ENCODE data around the gene CACFD1.

Gene CACFD1

GRCh38 chr9:133493845-133494540 is 34.2 kb downstream of the CACFD1 start:
- no peak overlapping the region for H3K27ac ChIP-seq (ENCODE audit: low read depth, low read length)
- peaks cover 7% of the 10 kb centered on the region; the same call in 1 of the 2 replicates for H3K27me3 ChIP-seq (ENCODE audit: control insufficient read depth, low read length)
- no peaks in the 10 kb centered on the region for H3K4me1 ChIP-seq (ENCODE audit: control insufficient read depth, low read length)
- H3K36me3 ChIP-seq (ENCODE audit: control insufficient read depth, low read length): no peaks in the 10 kb centered on the region
- no peaks in the 10 kb centered on the region for H4K20me1 ChIP-seq (ENCODE audit: control insufficient read depth, insufficient read depth, low read depth, low read length)
- no peaks in the 10 kb centered on the region for H3K79me2 ChIP-seq (ENCODE audit: control insufficient read depth, low read length)
- H3K9me2 ChIP-seq (replicated peaks; ENCODE audit: control insufficient read depth, low read length): no peaks in the 10 kb centered on the region
- H3K9me3 ChIP-seq (ENCODE audit: control insufficient read depth, insufficient read depth, low read length): no peaks in the 10 kb centered on the region
- TF ChIP-seq CTCF (IDR thresholded peaks at IDR 0.05; ENCODE audit: low read depth, low read length, poor library complexity, severe bottlenecking): no peak
- H3F3A ChIP-seq (ENCODE audit: control insufficient read depth, insufficient read depth): no peaks in the 10 kb centered on the region
- no peak overlapping the region for H3K4me3 ChIP-seq (ENCODE audit: low read length)
- no peak overlapping the region for H3K4me2 ChIP-seq (ENCODE audit: low read length)

- Histone ChIP-seq H3K36me3 (ENCODE audit: control insufficient read depth, low read length) (no peaks in the 10 kb centered on the region), H3K27me3 (ENCODE audit: control insufficient read depth, low read length) (peaks cover 4% of the 10 kb centered on the region; the same call in 1 of the 2 replicates), H3K4me3 (ENCODE audit: low read length) (no peak overlapping the region), H3K4me1 (ENCODE audit: control insufficient read depth, low read length) (no peaks in the 10 kb centered on the region), H3K4me2 (ENCODE audit: low read length) (no peak overlapping the region), H3K27ac (ENCODE audit: low read depth, low read length) (no peak overlapping the region), H3K79me2 (ENCODE audit: control insufficient read depth, low read length) (no peaks in the 10 kb centered on the region), H3F3A (ENCODE audit: control insufficient read depth, insufficient read depth) (no peaks in the 10 kb centered on the region), H3K9me2 (replicated peaks; ENCODE audit: control insufficient read depth, low read length) (no peaks in the 10 kb centered on the region), H4K20me1 (ENCODE audit: control insufficient read depth, insufficient read depth, low read depth, low read length) (no peaks in the 10 kb centered on the region), H3K9me3 (ENCODE audit: control insufficient read depth, insufficient read depth, low read length) (no peaks in the 10 kb centered on the region)
- TF ChIP-seq EZH2phosphoT487 (IDR thresholded peaks at IDR 0.05; ENCODE audit: borderline replicate concordance, low read length): no peak
- TF ChIP-seq CTCF (IDR thresholded peaks at IDR 0.05; ENCODE audit: low read depth, low read length, poor library complexity, severe bottlenecking): no peak
Measured at GRCh38 chr9:133494636-133495326, 35.0 kb downstream of the CACFD1 start.

GRCh38 chr9:133495327-133496293 is 35.8 kb downstream of the CACFD1 start:
- H3K4me3 ChIP-seq (ENCODE audit: low read length): no peak overlapping the region
- H3K9me3 ChIP-seq (ENCODE audit: control insufficient read depth, insufficient read depth, low read length): no peaks in the 10 kb centered on the region
- H3K4me1 ChIP-seq (ENCODE audit: control insufficient read depth, low read length): no peaks in the 10 kb centered on the region
- H3K9me2 ChIP-seq (replicated peaks; ENCODE audit: control insufficient read depth, low read length): no peaks in the 10 kb centered on the region
- H3K27me3 ChIP-seq (ENCODE audit: control insufficient read depth, low read length): no peaks in the 10 kb centered on the region
- H3K4me2 ChIP-seq (ENCODE audit: low read length): no peak overlapping the region
- no peak overlapping the region for H3K27ac ChIP-seq (ENCODE audit: low read depth, low read length)
- H4K20me1 ChIP-seq (ENCODE audit: control insufficient read depth, insufficient read depth, low read depth, low read length): no peaks in the 10 kb centered on the region
- H3F3A ChIP-seq (ENCODE audit: control insufficient read depth, insufficient read depth): no peaks in the 10 kb centered on the region
- H3K79me2 ChIP-seq (ENCODE audit: control insufficient read depth, low read length): no peaks in the 10 kb centered on the region
- no peaks in the 10 kb centered on the region for H3K36me3 ChIP-seq (ENCODE audit: control insufficient read depth, low read length)
- no peak for TF ChIP-seq EZH2phosphoT487 (IDR thresholded peaks at IDR 0.05; ENCODE audit: borderline replicate concordance, low read length)
- no peak for TF ChIP-seq CTCF (IDR thresholded peaks at IDR 0.05; ENCODE audit: low read depth, low read length, poor library complexity, severe bottlenecking)

Measured in DOHH2 (cell line).